ENCODE data around the gene CD247. TPM values are rescaled to one million over a fixed set of nuclear protein-coding genes. Genes with fewer than 3 reads are reported as not detected.

Gene CD247
- total and polyA plus RNA-seq, 2 of the 13 experiments (the other 11 are each of a cell fraction or from before 2014, with no cell fraction given), result 0.20 TPM; not detected in 1

GRCh38 chr1:167487614-167488013, 30.7 kb downstream of the CD247 start:
- Histone ChIP-seq H3K4me2 (ENCODE audit: low read depth, low read length) (no peak overlapping the region), H3K79me2 (ENCODE audit: insufficient read depth, low read length) (no peaks in the 10 kb centered on the region), H3K4me1 (ENCODE audit: insufficient read depth, low read length) (no peaks in the 10 kb centered on the region; the same call in 1 of the 2 replicates), H3K27me3 (ENCODE audit: control insufficient read depth in 1 of 2, insufficient read depth in 2 of 2, low read length in 2 of 2) (peaks cover 0 to 24% of the 10 kb centered on the region in 2 experiments; a peak in 4 of 5 replicates), H3K4me3 (replicated peaks in 1 of 3; ENCODE audit: insufficient read depth in 1 of 3, low read depth in 2 of 3, low read length in 3 of 3) (no peak overlapping the region), H4K20me1 (ENCODE audit: insufficient read depth, low read length) (no peaks in the 10 kb centered on the region), H2AFZ (ENCODE audit: low read length) (no peak overlapping the region), H3K9me3 (ENCODE audit: low read length) (no peaks in the 10 kb centered on the region), H3K36me3 (replicated peaks in 1 of 2; ENCODE audit: control insufficient read depth in 1 of 2, insufficient read depth in 2 of 2, low read length in 2 of 2) (no peaks in the 10 kb centered on the region), H3K9ac (ENCODE audit: insufficient read depth, low read depth, low read length) (no peak overlapping the region), H3K27ac (ENCODE audit: extremely low read length, insufficient read depth, low read length) (no peak overlapping the region)
- ChIA-PET CTCF (ENCODE audit: low intra/inter-chr PET ratio, low total read pairs) (no interaction called here), POLR2A (no interaction called here)
- WGBS (ENCODE audit: low lambda C conversion rate), result 7% methylated on average over 3 of the region's 3 CpGs
- in situ Hi-C loops (cut with HindIII; ENCODE audit: extremely low pct_ligation_motif_present, low pct_unique_long_range_greater_than_20kb) (no loop called here), intact Hi-C loops (cut with micrococcal nuclease; ENCODE audit: unreplicated experiment) (no loop called here)
- ATAC-seq (no peak), FAIRE-seq (no peak), DNase-seq (ENCODE audit: low spot score) (no peak)
- no TSS peak for BruUV-seq (replicated peaks)
- TF ChIP-seq JUND (CRISPR knock-in tag; IDR thresholded peaks at IDR 0.05), result no peak
- TF ChIP-seq KLF16 (CRISPR knock-in tag; IDR thresholded peaks at IDR 0.05), result no peak
- TF ChIP-seq ZNF781 (CRISPR knock-in tag; IDR thresholded peaks at IDR 0.05; ENCODE audit: borderline replicate concordance, not compliant biosample characterization), result no peak
- no peak for TF ChIP-seq REXO4 (CRISPR knock-in tag; IDR thresholded peaks at IDR 0.05; ENCODE audit: borderline replicate concordance)
- no peak for TF ChIP-seq HMGA1 (CRISPR knock-in tag; conservative IDR thresholded peaks at IDR 0.05)
- no peak for TF ChIP-seq KLF15 (CRISPR knock-in tag; IDR thresholded peaks at IDR 0.05; ENCODE audit: borderline replicate concordance)
- TF ChIP-seq, protein P1, sequence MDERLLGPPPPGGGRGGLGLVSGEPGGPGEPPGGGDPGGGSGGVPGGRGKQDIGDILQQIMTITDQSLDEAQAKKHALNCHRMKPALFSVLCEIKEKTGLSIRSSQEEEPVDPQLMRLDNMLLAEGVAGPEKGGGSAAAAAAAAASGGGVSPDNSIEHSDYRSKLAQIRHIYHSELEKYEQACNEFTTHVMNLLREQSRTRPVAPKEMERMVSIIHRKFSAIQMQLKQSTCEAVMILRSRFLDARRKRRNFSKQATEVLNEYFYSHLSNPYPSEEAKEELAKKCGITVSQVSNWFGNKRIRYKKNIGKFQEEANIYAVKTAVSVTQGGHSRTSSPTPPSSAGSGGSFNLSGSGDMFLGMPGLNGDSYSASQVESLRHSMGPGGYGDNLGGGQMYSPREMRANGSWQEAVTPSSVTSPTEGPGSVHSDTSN (CRISPR knock-in tag; IDR thresholded peaks at IDR 0.05), result no peak
- no peak for TF ChIP-seq TBL1XR1 (IDR thresholded peaks at IDR 0.05; ENCODE audit: borderline replicate concordance, low read length, partially characterized antibody)
- TF ChIP-seq, protein P2, sequence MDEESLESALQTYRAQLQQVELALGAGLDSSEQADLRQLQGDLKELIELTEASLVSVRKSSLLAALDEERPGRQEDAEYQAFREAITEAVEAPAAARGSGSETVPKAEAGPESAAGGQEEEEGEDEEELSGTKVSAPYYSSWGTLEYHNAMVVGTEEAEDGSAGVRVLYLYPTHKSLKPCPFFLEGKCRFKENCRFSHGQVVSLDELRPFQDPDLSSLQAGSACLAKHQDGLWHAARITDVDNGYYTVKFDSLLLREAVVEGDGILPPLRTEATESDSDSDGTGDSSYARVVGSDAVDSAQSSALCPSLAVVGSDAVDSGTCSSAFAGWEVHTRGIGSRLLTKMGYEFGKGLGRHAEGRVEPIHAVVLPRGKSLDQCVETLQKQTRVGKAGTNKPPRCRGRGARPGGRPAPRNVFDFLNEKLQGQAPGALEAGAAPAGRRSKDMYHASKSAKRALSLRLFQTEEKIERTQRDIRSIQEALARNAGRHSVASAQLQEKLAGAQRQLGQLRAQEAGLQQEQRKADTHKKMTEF (CRISPR knock-in tag; IDR thresholded peaks at IDR 0.05), result no peak
- TF ChIP-seq ZNF879 (CRISPR knock-in tag; IDR thresholded peaks at IDR 0.05), result no peak
- TF ChIP-seq, protein P3, sequence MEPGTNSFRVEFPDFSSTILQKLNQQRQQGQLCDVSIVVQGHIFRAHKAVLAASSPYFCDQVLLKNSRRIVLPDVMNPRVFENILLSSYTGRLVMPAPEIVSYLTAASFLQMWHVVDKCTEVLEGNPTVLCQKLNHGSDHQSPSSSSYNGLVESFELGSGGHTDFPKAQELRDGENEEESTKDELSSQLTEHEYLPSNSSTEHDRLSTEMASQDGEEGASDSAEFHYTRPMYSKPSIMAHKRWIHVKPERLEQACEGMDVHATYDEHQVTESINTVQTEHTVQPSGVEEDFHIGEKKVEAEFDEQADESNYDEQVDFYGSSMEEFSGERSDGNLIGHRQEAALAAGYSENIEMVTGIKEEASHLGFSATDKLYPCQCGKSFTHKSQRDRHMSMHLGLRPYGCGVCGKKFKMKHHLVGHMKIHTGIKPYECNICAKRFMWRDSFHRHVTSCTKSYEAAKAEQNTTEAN (CRISPR knock-in tag; conservative IDR thresholded peaks at IDR 0.05), result no peak
- no peak for TF ChIP-seq FOSL2 (CRISPR knock-in tag; IDR thresholded peaks at IDR 0.05)
- no peak for TF ChIP-seq STAT5B (CRISPR knock-in tag; IDR thresholded peaks at IDR 0.05)
- TF ChIP-seq SSRP1 (CRISPR knock-in tag; IDR thresholded peaks at IDR 0.05), result no peak
- TF ChIP-seq HOXD1 (CRISPR knock-in tag; IDR thresholded peaks at IDR 0.05), result no peak
- no peak for TF ChIP-seq ZNF33B (CRISPR knock-in tag; IDR thresholded peaks at IDR 0.05)
- no peak for TF ChIP-seq ZBTB25 (CRISPR knock-in tag; IDR thresholded peaks at IDR 0.05)
- no peak for TF ChIP-seq ATF7 (IDR thresholded peaks at IDR 0.05)
- TF ChIP-seq ATF7 (CRISPR knock-in tag; IDR thresholded peaks at IDR 0.05), result no peak
- TF ChIP-seq AGO2 (optimal IDR thresholded peaks at IDR 0.05; ENCODE audit: low read depth, low read length), result no peak
